CD1c-positive myeloid dendritic cell (primary cell): ENCODE data around the gene TPRG1.

Experiments
- DNase-seq: peaks from one replicate; pipeline ENCODE4 v3.0.0-alpha.2; 2016; ENCODE audit errors: extremely low spot score

The TPRG1 gene

DNA sequence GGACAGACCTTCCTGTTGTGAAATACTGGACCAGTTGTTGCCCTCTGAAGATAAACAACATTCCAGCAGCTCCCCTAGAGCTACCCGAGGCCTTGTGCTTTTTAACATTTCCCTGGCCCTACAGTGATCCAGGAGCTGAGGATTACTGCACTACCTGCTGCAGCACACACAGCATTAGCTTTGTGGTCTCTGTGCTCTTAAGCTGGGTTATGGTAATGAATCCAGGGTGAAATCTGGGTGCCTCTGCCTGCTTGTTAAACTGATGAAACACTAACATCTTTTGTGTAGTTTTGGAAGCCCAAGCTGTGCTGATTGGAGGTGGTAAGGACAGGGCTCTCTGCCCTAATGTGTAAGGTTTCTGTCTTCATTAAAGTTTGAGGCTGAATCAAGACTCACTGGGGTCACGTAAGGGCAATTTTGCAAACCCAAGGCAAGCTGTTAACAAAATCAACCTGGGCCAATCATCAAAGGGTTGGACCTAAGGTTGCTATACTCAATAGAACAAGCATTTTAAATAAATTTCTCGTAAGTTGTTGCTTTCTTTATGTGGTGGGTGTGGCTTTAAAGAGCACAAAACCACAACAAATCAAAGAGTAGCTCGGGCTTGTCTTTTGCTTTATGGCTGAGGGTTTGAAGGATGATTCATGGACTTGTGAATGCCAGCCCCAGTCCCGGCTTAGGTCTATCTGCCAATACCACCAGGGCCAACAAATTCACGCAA lies 183.9 kb downstream of the TPRG1 start:
- no peak for DNase-seq

DNA sequence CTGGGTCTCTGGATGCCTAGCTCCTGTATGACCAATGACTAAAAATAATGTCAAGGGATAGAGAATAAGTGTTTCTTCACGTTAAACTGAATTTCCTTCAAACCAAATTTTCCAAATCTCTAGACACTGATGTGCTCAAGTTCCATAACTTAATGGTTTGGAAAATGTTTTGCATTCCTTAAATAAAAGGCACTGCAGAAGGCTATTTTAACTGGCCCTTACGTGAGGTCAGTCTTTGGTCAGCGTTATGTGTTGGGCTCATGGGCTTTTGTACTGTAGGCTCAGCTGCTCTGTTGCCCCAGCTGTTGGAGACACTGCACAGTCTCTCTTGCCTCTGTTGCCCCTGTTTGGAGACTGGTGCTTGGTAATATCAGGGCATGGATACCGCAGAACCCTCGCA lies 188.5 kb downstream of the TPRG1 start:
- no peak for DNase-seq

DNA sequence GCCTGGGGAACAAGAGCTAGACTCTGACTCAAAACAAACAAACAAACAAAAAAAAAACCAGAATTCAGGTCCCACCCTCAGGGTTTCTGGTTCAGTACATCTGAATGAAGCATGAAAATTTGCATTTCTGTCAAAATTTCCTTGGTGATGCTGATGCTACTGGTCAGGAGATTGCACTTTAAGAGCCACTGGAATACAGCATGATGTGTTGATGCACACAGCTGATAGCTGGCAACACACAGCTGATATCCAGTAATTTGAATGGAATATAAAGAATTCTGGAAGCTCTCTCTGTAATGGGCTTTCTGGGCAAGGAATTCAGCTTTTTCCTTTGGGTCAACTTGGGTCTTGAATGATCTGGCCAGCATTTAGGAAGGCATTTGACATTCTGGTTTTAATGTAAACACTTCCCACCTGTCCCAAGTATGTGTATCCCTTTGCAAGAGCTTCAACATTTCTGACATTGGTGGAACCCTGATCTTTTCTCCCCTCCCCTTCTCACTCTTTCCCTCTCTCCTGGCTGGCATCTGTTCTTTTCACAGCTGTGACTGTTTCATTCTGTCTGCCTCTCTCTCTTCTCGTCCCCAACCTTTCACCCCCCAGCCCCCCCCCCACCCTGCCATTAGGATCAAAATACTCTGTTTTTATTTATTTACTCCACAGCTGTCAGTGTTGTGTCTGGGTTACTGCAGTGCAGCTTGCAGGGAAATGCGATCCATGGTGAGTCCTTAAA lies 189.5 kb downstream of the TPRG1 start:
- no peak for DNase-seq

DNA sequence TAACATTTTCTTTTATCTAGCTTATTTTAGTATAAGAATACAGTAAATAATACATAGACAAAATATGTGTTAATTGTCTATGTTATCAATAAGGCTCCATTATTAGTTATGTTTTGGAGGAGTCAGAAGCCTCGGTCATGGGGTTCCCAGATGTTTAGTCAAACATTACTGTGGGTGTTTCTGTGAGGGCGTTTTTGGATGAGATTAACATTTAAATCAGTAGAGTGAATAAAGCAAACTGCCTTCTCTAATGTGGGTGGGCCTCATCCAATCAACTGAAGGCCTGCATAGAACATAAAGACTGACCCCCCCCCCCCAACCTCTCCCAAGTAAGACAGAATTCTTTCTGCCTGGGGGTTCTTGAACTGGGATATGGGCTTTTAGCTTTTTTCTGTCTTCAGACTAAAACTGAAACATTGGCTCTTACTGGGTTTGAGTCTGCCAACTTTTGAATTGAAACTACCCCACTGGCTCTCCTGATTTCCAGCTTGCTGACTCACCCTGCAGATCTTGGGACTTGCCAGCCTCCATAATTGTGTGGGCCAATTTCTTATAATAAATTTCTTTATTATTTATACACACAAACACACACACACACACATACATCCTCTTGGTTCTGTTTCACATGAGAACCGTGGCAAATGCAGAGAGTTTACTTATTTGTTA lies 192.0 kb downstream of the TPRG1 start:
- DNase-seq, result no peak

DNA sequence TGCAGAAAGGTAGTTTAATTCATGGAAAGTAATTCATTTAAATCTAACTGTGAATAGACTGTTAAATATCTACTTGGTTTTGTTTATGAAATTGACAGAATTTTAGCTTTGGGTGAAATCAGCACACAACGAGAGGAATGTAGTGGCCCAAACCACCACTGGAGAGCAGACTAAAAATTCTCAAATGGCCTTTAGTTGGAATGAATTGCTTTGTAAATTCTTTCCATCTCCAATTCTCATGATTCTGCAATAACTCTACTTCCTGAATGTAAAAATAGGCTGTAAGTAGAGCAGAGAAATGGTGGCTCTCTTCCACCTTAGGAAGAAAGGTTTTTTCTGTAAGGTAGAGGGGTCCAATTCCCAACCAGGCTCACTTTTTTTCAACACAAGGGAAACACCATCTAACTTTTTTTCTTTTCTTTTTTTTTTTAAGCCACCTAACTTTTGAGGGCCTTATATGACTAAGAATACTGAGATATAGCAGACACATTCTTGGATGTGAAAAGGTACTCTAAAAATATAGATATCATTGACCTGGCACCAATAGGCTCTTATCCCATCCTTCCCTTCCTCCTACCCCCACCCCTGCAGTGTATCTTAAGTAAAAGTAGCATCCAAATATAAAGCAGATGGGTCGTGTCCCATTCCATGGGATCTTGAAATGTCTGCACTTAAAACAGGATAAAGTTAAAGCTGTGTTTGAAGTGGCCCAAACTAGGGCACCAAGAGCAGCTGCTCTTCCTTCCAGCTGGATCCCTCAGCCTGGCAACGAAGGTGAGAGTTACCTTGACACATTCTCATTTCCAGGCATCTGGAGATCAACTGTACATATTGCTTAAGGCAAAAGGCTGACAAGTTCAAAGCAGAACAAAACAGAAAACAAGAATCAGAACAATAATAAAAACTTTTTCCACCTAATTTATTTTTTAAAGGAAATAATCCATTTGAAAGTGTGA lies 194.1 kb downstream of the TPRG1 start:
- DNase-seq, result no peak

DNA sequence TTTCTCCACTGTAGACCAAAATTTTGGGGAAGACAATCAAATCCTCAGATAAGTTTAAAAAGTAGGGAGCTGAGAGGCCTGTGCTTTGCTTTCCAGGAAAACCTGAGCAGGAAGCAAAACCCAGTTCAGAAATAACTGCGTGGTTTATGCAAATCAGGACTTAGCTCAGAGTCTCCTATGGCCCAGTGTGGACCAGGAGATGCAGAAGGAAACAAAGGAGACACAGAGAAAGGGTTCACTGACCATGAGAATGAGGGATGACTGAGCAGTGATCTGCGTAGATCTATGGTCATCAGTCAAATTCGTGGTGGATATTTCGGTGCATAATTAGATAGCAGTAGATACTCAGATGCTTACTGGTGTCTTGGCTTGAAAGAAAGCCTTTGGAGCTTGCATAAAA lies 196.6 kb downstream of the TPRG1 start:
- no peak for DNase-seq

DNA sequence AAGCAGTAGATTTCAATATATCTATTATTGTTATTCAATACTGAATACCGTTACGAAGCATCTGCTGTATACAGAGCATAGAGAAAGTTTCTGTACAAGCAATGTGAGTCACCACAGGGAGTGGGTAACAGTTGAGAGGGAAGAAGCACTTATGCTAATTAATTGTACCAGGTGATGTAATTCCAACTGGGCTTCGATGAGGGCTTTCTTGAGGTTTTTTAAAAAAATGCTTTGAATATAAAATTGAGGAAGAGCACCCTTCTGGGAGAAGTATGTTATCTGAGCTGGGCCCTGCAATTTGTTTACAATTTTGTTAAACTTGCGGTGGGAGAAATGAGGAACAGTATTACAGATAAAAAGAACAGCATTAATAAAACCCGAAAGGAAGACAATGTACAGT lies 197.9 kb downstream of the TPRG1 start:
- DNase-seq, result no peak

DNA sequence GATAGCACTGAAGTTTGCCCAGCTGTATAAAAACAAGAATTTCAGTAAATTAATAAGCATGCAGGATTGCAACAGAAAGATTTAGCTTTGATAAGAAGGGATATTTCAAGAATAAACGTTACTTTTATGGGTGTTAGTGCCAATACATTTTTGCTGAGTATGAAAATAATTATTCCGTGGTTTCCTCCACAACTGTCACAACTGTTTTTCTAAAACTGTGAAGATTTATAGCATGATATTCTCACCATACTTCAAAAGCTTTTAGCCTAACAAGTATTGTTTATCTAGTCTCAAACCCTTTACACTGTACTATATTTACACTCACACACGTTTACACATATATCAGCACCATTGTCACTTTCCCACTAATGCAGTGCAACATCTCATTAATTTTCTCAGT lies 200.5 kb downstream of the TPRG1 start:
- DNase-seq, result no peak
